Adrenal gland (tissue), 12 donors: ENCODE results near the gene ABCA13. TPM values are rescaled to one million over a fixed set of nuclear protein-coding genes. Genes with fewer than 3 reads are reported as not detected.

Source experiments
- DNase-seq, 7 donors: peaks; one replicate each; pipeline ENCODE4 v3.0.0-alpha.2; 2019 to 2020
- H3K27ac ChIP-seq, 5 donors: fragments of 200-600 bp; sonication (generic) in 4 of 5; 1 replicate in 3 of 5; 2 replicates in 2 of 5; pipeline versions ENCODE4 v1.5.1 to v1.8.0; 2016 to 2020; ENCODE audit warnings: mild to moderate bottlenecking in 1 of 5
- H3K27me3 ChIP-seq: fragments of 200-600 bp; 2 replicates; pipeline ENCODE4 v1.8.0; 2021
- H3K36me3 ChIP-seq, 2 donors: fragments of 200-600 bp; replicated peaks in 1 of 2; 1 replicate in 1 of 2; 2 replicates in 1 of 2; pipeline versions ENCODE4 v1.5.1 to v1.8.0; 2018 to 2022
- H3K4me1 ChIP-seq, 2 donors: fragments of 200-600 bp; replicated peaks in 1 of 2; 1 replicate in 1 of 2; 2 replicates in 1 of 2; pipeline versions ENCODE4 v1.5.1 to v1.8.0; 2018 to 2021
- H3K4me3 ChIP-seq, 4 donors: fragments of 200-600 bp; sonication (generic) in 3 of 4; one replicate each; pipeline ENCODE4 v1.5.1; 2016 to 2018
- H3K9me3 ChIP-seq, 3 donors: fragments of 200-600 bp; sonication (generic) in 1 of 3; replicated peaks in 1 of 3; 1 replicate in 2 of 3; 2 replicates in 1 of 3; pipeline versions ENCODE4 v1.5.1 to v1.8.0; 2016 to 2021
- POLR2A ChIP-seq, 2 donors: fragments of 450-650 bp; IDR thresholded peaks; one replicate each; pipeline ENCODE4 v1.6.1; 2017; ENCODE audit warnings: antibody characterized with exemption in 2 of 2, mild to moderate bottlenecking in 2 of 2, moderate library complexity in 1 of 2
- WGBS, 4 donors: extraction: QIAGEN DNeasy Blood & Tissue Kit in 2 of 4; methylation state at CpG; one replicate each; pipeline versions ENCODE4 v1.1.5 to v1.1.7; 2013 to 2017; 5-methylcytosine and 5-hydroxymethylcytosine counted together
- intact Hi-C, 2 donors: fragments of 100-400 bp; cut with DNase I; formaldehyde crosslinking; loops; one replicate each; pipeline versions ENCODE4 v1.14.1 to v1.15.0; 2022 to 2023
- polyA plus RNA-seq, 3 donors: library from polyadenylated mRNA; stranded (reverse); fragments of 200-250 nt in 2 of 3; fragments of 350-450 nt in 1 of 3; fragmentation: Illumina TruSeq in 1 of 3; extraction: RNeasy Lipid Tissue Mini Kit (QIAGEN cat#74804) in 1 of 3; gene quantifications; one replicate each; pipeline ENCODE4 v1.2.3, GENCODE V29; 2013 to 2014
- total RNA-seq, 9 donors: library from RNA; depleted of rRNA in 4 of 9; stranded (reverse); fragments of >200 nt in 4 of 9; fragments of 120-200 nt in 1 of 9; fragmentation: NEBNext Ultra II Directional in 1 of 9; extraction: Animal tissue kit (Norgen Biotek cat#: 25700) in 1 of 9; gene quantifications; one replicate each; pipeline versions ENCODE4 v1.1.0 to v1.2.4, GENCODE V29; 2013 to 2023
- TF ChIP-seq, protein P1 (sequence below), 6 experiments: fragments of 450-650 bp in 4 of 6; fragments of 200-600 bp in 2 of 6; sonication (generic) in 1 of 6; IDR thresholded peaks; 1 replicate in 5 of 6; 2 replicates in 1 of 6; pipeline versions ENCODE4 v1.5.1 to v1.8.0; 2016 to 2021; ENCODE audit warnings: antibody characterized with exemption in 6 of 6, mild to moderate bottlenecking in 2 of 6, moderate library complexity in 1 of 6
- donor health status: healthy with polysubstance abuse.
- donor health status: Bipolar disorder and iron deficiency.
- donor health status: DM: yes; HTN: yes; CAD: no.
- donor health status: DM: no; HTN: no; CAD: no.
- donor health status: DM: no; HTN: no; CAD: no.
- donor health status: DM: yes; HTN: yes; CAD: no.

Gene ABCA13
- total and polyA plus RNA-seq, 12 donors, result 0.03 to 0.94 (median 0.09) TPM; not detected in 4

GRCh38 chr7:48182718-48183369 lies 11.6 kb downstream of the ABCA13 start:
- H3K9me3 ChIP-seq, result no peaks in the 10 kb centered on the region
- H3K4me1 ChIP-seq, result no peaks in the 10 kb centered on the region
- no peaks in the 10 kb centered on the region for H3K36me3 ChIP-seq
- H3K27ac ChIP-seq, result no peak overlapping the region
- DNase-seq, result no peak
- no peak overlapping the region for H3K4me3 ChIP-seq
- WGBS, 4 donors, result 57 to 65% (median 62%) methylated on average over 3 of the region's 3 CpGs
- intact Hi-C loops, result no loop called here
- TF ChIP-seq, protein P1, sequence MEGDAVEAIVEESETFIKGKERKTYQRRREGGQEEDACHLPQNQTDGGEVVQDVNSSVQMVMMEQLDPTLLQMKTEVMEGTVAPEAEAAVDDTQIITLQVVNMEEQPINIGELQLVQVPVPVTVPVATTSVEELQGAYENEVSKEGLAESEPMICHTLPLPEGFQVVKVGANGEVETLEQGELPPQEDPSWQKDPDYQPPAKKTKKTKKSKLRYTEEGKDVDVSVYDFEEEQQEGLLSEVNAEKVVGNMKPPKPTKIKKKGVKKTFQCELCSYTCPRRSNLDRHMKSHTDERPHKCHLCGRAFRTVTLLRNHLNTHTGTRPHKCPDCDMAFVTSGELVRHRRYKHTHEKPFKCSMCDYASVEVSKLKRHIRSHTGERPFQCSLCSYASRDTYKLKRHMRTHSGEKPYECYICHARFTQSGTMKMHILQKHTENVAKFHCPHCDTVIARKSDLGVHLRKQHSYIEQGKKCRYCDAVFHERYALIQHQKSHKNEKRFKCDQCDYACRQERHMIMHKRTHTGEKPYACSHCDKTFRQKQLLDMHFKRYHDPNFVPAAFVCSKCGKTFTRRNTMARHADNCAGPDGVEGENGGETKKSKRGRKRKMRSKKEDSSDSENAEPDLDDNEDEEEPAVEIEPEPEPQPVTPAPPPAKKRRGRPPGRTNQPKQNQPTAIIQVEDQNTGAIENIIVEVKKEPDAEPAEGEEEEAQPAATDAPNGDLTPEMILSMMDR (IDR thresholded peaks at IDR 0.05), result no peak
- TF ChIP-seq POLR2A (IDR thresholded peaks at IDR 0.05), result no peak
- no peaks in the 10 kb centered on the region for H3K27me3 ChIP-seq

DNA sequence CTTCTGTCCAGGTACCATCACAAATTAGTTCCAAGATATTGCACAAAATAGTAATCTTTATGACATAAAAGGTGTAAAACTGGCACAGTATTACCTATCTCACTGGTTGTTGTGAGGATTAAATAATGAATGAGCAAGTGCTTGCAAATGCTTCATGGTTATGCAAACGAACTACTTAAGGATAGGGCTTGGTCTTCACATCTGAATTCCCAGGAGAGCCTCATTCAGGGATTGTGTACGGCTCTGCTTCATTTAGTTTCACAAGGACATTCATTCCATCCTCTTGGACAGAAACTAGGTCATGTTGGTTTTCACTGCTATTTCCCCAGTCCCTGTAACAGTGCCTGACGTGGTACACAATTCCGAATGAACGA lies 12.1 kb downstream of the ABCA13 start:
- no peaks in the 10 kb centered on the region for H3K4me1 ChIP-seq
- no peaks in the 10 kb centered on the region for H3K36me3 ChIP-seq
- no peak for DNase-seq
- no peaks in the 10 kb centered on the region for H3K27me3 ChIP-seq
- no peak overlapping the region for H3K27ac ChIP-seq
- TF ChIP-seq POLR2A (IDR thresholded peaks at IDR 0.05), result no peak
- TF ChIP-seq, protein P1 (IDR thresholded peaks at IDR 0.05), result no peak
- intact Hi-C loops, result no loop called here
- H3K4me3 ChIP-seq, result no peak overlapping the region
- 62 to 68% (median 65%) methylated on average over 5 of the region's 5 CpGs for WGBS, 4 donors
- no peaks in the 10 kb centered on the region for H3K9me3 ChIP-seq

DNA sequence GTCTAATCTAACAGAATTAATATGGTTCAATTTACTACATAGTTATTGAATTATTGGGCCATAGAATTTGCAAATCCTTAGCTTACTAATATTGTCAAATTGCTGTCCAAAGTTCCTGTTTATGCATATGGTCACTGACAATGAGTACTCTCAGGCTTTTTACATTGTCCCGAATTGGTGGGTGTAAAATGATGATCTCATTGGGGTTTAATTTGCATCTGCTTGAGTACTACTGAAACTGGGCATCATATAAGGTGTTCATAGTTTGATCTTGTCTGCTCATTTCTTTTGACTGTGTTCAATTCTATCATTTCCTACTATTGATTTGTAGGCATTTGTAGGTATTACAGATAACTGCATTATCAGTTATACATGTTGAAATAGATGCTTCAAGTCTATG lies 12.7 kb downstream of the ABCA13 start:
- intact Hi-C loops, result no loop called here
- Histone ChIP-seq H3K4me1 (no peaks in the 10 kb centered on the region), H3K36me3 (no peaks in the 10 kb centered on the region), H3K4me3 (no peak overlapping the region), H3K9me3 (no peaks in the 10 kb centered on the region), H3K27me3 (no peaks in the 10 kb centered on the region), H3K27ac (no peak overlapping the region)
- 42 to 71% (median 58%) methylated on average over 1 of the region's 1 CpG for WGBS, 4 donors
- no peak for DNase-seq
- TF ChIP-seq, protein P1 (IDR thresholded peaks at IDR 0.05), result no peak
- no peak for TF ChIP-seq POLR2A (IDR thresholded peaks at IDR 0.05)

GRCh38 chr7:48188776-48189520 lies 17.7 kb downstream of the ABCA13 start:
- H3K27me3 ChIP-seq, result no peaks in the 10 kb centered on the region
- H3K36me3 ChIP-seq, result no peaks in the 10 kb centered on the region
- no peak overlapping the region for H3K27ac ChIP-seq
- DNase-seq, result no peak
- intact Hi-C loops, result no loop called here
- WGBS, 4 donors, result 74 to 80% (median 78%) methylated on average over 12 of the region's 12 CpGs
- no peak overlapping the region for H3K4me3 ChIP-seq
- H3K4me1 ChIP-seq, result no peaks in the 10 kb centered on the region
- no peaks in the 10 kb centered on the region for H3K9me3 ChIP-seq
- TF ChIP-seq, protein P1 (IDR thresholded peaks at IDR 0.05), result no peak
- TF ChIP-seq POLR2A (IDR thresholded peaks at IDR 0.05), result no peak
